ENCODE data around the gene SOD2.

DNA sequence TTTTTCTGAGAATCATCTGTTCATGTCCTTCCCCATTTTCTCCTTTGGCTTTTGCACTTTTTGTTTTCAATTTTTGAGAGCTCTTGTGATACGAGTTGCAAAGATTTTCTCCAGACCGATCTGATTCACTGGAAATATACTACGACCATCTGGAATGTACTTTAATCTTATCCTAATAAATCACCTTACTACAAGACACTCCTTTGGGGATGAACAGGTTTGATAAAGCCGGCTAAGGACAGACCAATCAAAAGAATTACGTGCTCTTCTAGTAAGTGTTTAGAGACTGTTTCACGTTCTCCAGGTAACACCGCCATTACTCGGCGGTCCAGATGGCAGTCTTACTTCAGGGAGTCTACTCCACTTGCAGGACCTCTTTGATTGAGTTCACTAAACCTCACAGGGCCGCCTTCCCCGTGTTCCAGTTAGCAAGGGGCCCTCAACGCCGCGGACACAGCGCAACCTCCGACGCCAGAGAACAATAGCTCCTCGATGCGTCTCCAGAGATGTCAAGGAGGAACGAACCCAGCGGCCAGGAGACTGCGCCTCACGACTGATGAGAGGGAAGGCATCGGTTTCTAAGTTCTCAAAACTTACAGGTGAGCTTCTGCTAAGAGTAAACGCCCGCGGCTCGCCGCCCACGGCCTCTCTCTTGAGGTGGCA lies 33.3 kb upstream of the SOD2 start:
- TF ChIP-seq, protein P1, sequence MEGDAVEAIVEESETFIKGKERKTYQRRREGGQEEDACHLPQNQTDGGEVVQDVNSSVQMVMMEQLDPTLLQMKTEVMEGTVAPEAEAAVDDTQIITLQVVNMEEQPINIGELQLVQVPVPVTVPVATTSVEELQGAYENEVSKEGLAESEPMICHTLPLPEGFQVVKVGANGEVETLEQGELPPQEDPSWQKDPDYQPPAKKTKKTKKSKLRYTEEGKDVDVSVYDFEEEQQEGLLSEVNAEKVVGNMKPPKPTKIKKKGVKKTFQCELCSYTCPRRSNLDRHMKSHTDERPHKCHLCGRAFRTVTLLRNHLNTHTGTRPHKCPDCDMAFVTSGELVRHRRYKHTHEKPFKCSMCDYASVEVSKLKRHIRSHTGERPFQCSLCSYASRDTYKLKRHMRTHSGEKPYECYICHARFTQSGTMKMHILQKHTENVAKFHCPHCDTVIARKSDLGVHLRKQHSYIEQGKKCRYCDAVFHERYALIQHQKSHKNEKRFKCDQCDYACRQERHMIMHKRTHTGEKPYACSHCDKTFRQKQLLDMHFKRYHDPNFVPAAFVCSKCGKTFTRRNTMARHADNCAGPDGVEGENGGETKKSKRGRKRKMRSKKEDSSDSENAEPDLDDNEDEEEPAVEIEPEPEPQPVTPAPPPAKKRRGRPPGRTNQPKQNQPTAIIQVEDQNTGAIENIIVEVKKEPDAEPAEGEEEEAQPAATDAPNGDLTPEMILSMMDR (IDR thresholded peaks at IDR 0.05): no peak
- TF ChIP-seq, protein P2, sequence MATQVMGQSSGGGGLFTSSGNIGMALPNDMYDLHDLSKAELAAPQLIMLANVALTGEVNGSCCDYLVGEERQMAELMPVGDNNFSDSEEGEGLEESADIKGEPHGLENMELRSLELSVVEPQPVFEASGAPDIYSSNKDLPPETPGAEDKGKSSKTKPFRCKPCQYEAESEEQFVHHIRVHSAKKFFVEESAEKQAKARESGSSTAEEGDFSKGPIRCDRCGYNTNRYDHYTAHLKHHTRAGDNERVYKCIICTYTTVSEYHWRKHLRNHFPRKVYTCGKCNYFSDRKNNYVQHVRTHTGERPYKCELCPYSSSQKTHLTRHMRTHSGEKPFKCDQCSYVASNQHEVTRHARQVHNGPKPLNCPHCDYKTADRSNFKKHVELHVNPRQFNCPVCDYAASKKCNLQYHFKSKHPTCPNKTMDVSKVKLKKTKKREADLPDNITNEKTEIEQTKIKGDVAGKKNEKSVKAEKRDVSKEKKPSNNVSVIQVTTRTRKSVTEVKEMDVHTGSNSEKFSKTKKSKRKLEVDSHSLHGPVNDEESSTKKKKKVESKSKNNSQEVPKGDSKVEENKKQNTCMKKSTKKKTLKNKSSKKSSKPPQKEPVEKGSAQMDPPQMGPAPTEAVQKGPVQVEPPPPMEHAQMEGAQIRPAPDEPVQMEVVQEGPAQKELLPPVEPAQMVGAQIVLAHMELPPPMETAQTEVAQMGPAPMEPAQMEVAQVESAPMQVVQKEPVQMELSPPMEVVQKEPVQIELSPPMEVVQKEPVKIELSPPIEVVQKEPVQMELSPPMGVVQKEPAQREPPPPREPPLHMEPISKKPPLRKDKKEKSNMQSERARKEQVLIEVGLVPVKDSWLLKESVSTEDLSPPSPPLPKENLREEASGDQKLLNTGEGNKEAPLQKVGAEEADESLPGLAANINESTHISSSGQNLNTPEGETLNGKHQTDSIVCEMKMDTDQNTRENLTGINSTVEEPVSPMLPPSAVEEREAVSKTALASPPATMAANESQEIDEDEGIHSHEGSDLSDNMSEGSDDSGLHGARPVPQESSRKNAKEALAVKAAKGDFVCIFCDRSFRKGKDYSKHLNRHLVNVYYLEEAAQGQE (IDR thresholded peaks at IDR 0.05; ENCODE audit: insufficient read depth in 1 of 2, low read depth in 2 of 2, low read length in 1 of 2): no peak; a peak in 1 of 4 replicates
